HG02852 (cell line): ENCODE data around the gene CHI3L2.

ENCODE experiments used
- ATAC-seq: cut with Tn5 transposase; IDR thresholded peaks from one replicate; pipeline ENCODE4 v1.9.1; 2021; ENCODE audit warnings: mild to moderate bottlenecking, moderate library complexity; ENCODE audit not compliant: unreplicated experiment

CHI3L2 gene

GRCh38 chr1:111247125-111247838, 19.8 kb downstream of the CHI3L2 start:
- ATAC-seq, result no peak

GRCh38 chr1:111249960-111250359, 22.4 kb downstream of the CHI3L2 start:
- no peak for ATAC-seq

- ATAC-seq, result no peak
These were observed 24.1 kb downstream of the CHI3L2 start for GRCh38 chr1:111251570-111251969.

DNA sequence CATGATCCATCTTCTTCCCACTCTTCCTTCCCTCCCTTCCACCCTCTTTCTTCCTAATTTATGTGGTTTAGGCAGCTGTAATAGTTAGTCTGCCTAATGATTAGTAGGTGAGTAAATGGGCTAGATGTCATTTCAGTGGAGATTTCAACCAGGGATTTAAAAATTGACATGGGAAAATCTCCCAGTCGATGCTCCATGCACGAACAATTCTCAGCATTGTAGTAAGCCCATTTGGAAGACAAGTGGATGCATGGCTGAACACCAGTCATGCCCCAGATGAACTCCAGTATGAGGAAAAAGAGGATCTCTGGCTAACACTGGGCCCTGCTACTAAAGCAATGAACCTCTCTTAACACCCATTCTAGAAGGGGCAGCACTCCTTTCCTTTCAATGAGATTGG, 25.3 kb downstream of the CHI3L2 start:
- no peak for ATAC-seq

GRCh38 chr1:111253876-111254275, 26.4 kb downstream of the CHI3L2 start:
- no peak for ATAC-seq

- no peak for ATAC-seq
These were observed 29.6 kb downstream of the CHI3L2 start for GRCh38 chr1:111256988-111257658.

GRCh38 chr1:111267801-111268508, 40.4 kb downstream of the CHI3L2 start:
- ATAC-seq, result no peak

GRCh38 chr1:111269825-111270406, 42.4 kb downstream of the CHI3L2 start:
- no peak for ATAC-seq

DNA sequence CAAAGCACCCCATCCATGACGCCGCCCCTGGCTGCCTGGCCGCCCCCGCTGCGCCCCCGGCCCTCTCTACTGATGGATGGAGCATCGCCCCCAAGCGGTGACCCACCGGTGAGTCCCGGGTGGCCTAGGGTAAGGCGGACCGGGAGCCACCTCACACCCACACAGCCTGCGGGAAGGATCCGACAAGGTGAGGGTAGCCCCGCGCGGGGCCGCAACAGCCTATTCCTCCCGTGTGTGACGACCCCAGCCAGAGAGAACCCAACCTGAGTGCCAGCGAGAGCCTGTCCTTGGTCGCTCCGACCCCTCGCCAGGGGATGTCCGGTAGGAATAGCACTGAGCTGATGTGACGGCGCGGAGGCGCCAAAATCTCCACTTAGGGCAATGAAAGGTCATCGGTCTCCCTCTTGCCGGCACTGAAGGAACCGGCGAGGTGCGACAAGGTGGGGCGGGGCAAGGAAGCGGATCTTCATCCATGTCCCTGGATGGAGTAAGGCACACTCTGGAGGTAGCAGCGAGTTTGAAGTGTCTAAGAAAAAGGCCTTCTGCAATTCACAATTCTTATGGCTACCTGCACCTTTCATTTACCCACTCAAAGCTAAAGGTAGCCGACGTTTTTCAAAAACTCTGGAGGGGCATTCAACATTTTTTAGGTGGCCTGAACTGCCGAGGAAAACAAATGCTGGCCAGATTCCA, 43.4 kb downstream of the CHI3L2 start:
- ATAC-seq, result no peak

DNA sequence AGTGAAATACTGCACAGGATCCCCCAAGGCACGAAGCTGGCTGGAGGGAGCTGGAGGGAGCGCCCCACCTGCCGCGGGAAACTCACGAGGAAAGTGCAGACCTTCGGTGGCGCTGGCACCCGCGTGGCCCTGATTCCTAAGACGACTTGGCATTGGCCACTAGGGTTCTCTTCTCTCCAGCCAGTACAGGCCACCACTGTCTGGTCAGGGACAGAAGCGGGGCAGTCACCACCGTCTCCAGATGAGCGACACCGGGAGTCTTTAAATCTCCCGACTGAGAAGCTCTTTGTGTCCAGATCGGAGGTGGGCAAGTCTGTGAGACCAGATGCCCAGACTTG, 43.9 kb downstream of the CHI3L2 start:
- ATAC-seq, result no peak

GRCh38 chr1:111272081-111272480, 44.6 kb downstream of the CHI3L2 start:
- ATAC-seq, result no peak

DNA sequence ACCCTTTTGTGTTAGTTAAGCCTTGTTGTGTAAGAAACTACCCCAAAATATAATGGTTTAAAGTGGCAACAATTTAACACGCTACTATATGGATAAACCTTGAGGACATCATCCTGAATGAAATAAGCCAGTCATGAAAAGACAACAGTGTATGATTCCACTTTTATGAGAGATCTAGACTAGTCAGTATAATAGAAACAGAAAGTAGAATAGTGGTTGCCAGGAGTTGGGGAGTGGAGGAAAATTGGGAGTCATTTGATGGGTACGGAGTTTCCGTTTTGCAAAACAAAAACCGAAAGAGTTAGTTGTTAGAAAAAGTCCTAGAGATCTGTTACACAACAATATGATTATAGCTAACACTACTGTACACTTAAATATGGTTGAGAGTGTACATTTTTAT, 47.1 kb downstream of the CHI3L2 start:
- no peak for ATAC-seq

DNA sequence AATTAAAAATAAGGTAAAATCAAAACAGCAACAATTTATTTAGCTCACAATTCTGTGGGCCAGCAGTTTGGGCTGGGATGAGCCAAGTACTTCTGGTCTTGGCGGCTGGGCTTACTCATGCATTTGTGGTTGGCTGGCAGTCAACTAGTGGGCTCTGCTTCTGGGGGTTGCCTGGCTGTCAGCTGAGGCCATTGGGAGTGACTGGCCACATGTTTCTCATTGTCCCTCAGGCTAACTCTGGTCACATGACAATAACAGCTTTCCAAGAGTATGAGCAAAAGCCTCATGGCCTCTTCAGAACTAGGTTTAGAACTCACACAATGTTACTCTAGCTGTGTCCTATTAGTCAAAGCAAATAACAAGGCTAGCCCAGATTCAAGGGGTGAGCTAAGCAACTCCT, 47.6 kb downstream of the CHI3L2 start:
- no peak for ATAC-seq

DNA sequence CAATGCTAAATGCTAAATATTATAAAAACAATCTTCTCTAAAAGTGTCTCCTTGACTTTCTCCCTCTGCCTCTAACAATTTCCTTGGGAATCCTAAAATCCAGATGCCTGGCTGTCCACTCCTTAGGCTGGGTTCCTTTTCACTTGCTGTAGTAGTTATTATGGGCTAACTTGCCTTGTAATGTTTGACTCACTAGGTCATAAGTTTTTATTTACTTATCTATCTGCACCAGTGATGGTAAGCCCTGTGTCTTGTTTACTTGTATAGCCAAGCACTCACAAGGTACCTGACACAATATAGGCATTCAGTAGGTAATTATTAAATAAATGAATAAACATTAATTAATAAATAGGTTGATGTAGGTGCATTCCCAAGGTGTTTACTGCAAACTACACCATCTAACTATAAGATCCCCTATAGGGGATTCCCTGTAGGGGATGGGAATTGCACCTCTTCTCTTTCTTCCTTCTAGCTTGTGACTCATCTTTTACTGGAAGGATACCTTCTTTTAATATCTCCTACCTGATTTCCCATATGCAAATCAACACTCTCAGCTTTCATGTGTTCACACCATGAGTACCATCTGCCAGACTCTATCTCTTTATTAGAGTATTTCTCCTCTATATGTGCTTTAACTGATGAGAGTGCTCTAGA, 48.4 kb downstream of the CHI3L2 start:
- no peak for ATAC-seq

DNA sequence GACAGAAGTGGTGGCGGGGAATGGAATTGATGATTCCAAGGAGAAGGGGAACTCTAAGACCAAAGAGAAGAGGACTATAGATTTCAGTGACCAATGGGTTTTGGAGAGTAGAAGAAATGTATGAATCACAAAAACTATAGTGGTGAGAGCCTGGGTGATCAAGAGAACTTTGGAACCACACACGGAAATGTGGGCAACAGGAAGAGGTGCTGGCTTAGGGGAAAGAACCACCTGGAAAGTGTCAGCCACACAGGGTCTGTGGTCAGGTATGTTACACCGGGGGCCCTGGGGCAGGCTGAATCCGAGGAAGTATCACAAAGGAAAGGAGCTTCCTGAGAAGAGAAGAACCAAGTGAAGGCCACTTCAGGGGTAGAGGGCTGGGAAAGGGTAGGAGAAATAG, 51.6 kb downstream of the CHI3L2 start:
- no peak for ATAC-seq

DNA sequence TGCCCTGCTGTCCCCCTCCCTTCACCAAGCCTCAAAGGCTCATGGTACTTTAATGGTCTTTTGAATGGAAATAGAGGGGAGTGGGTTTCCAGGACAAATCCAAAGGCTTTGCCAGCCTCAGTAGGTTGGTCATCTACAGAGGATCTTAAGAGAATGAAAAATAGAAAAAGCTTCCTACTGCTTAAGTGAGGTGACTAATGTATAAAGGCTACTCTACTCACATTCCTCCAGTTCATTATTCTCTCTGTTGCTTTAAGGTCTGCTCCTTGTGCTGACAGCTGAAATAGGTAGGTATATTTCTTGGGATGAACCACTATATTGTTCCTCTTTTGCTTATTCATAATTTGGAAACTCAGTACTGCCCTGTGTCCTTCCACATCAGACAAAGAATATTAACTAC, 52.8 kb downstream of the CHI3L2 start:
- no peak for ATAC-seq

DNA sequence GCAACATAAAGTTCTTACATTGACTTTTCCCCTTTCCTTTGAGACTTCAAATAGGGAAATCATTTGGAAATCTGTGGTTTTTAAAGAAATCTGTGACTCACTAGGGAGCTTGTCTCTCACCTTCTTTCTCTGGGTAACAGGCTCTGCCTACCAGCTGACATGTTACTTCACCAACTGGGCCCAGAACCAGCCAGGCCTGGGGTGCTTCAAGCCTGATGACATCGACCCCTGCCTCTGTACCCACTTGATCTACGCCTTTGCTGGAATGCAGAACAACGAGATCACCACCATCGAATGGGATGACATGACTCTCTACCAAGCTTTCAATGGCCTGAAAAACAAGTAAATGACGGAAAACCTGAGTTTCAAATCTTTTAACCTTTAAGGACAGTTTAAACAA, 53.9 kb downstream of the CHI3L2 start:
- no peak for ATAC-seq

DNA sequence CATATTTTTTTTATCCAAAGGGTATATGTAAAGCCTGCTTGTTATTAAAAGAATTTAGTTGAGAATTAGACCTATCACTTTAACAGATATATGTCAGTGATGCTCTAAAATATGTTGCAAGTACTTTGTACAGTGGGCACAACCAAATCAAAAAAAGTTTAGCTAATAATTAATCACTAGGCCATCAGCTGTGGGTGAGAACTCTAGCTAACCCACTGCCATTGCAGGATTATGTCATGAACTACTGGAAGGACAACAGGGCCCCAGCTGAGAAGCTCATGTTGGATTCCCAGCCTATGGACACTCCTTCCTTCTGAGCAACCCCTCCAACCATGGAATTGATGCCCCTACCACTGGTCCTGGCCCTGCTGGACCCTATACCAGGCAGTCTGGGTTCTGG, 56.3 kb downstream of the CHI3L2 start:
- ATAC-seq, result no peak

- no peak for ATAC-seq
These were observed 58.4 kb downstream of the CHI3L2 start for GRCh38 chr1:111285879-111286278.

DNA sequence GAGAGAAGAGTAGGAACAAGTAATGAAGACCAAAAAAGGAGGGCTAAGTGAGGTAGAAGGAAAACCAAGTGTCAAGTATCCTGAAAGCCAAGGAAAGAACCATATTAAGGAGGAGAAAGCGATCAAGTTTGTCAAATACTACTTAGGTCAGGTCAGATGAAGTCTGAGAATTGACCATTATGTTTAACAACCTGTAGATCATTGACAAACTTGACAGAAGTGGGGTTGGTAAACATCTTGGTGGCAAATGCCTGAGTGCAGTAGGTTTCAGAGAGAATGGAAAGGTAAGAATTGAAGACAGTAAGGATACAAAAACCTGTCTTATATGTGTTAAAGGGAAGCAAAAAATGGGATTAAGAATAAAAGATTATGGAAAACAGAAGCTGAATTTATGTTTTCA, 59.4 kb downstream of the CHI3L2 start:
- ATAC-seq, result no peak

DNA sequence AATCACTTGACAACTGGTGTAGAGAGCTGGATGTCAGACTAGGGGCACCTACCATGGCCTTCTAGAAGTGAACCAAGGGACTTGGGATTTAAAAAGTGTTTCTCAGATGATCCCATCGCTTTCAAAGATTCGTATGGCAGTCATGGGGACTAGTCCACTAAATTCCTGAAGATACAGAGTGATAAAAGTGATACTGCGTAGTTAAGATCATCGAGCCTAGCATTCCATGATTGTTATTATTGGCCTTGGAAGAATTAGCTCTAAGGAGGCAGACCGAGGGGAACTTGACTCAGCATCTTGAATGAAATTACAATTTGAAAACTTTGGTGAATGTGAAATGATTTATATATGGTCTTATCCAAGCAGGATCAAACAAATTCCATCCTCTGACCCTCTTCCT, 61.9 kb downstream of the CHI3L2 start:
- no peak for ATAC-seq
